ENCODE data around the gene MALL. TPM values are rescaled to one million over a fixed set of nuclear protein-coding genes. Genes with fewer than 3 reads are reported as not detected.

Gene MALL
- total and polyA plus RNA-seq, 2 of the 13 experiments (the other 11 are each of a cell fraction or from before 2014, with no cell fraction given), result not detected

GRCh38 chr2:110146183-110146944 lies 30.7 kb upstream of the MALL start (continued):
- TF ChIP-seq ZC3H13 (CRISPR knock-in tag; IDR thresholded peaks at IDR 0.05) (no peak), BCL3 (CRISPR knock-in tag; IDR thresholded peaks at IDR 0.05) (no peak), HDAC2 (CRISPR knock-in tag; IDR thresholded peaks at IDR 0.05) (peak; percentile 87), ZNF747 (CRISPR knock-in tag; IDR thresholded peaks at IDR 0.05; ENCODE audit: borderline replicate concordance) (no peak), RFX3 (CRISPR knock-in tag; IDR thresholded peaks at IDR 0.05) (no peak), ZNF770 (CRISPR knock-in tag; IDR thresholded peaks at IDR 0.05) (no peak), ZNF296 (CRISPR knock-in tag; conservative IDR thresholded peaks at IDR 0.05) (no peak), HOXA3 (CRISPR knock-in tag; IDR thresholded peaks at IDR 0.05) (peak; percentile 33; the same call in 1 of the 2 replicates), ZNF572 (CRISPR knock-in tag; IDR thresholded peaks at IDR 0.05) (no peak), ELF3 (CRISPR knock-in tag; IDR thresholded peaks at IDR 0.05) (peak; percentile 87), HNRNPK (IDR thresholded peaks at IDR 0.05; ENCODE audit: low read depth, low read length, poor library complexity, severe bottlenecking) (no peak), ZIK1 (CRISPR knock-in tag; IDR thresholded peaks at IDR 0.05; ENCODE audit: borderline replicate concordance, low read depth) (no peak), ZNF207 (IDR thresholded peaks at IDR 0.05; ENCODE audit: borderline replicate concordance) (no peak), SOX13 (IDR thresholded peaks at IDR 0.05) (no peak; the same call in 1 of the 2 replicates), SOX13 (CRISPR knock-in tag; conservative IDR thresholded peaks at IDR 0.05 in 1 of 2, IDR thresholded peaks at IDR 0.05 in 1 of 2) (peak in 1 of 2 experiments; percentile 81; a peak in 2 of 4 replicates), ZNF609 (CRISPR knock-in tag; IDR thresholded peaks at IDR 0.05; ENCODE audit: borderline replicate concordance) (peak; percentile 77; the same call in 1 of the 2 replicates), MIER2 (CRISPR knock-in tag; IDR thresholded peaks at IDR 0.05) (peak; percentile 54; the same call in 1 of the 2 replicates), RFX1 (IDR thresholded peaks at IDR 0.05) (no peak)
- TF ChIP-seq, protein P1, sequence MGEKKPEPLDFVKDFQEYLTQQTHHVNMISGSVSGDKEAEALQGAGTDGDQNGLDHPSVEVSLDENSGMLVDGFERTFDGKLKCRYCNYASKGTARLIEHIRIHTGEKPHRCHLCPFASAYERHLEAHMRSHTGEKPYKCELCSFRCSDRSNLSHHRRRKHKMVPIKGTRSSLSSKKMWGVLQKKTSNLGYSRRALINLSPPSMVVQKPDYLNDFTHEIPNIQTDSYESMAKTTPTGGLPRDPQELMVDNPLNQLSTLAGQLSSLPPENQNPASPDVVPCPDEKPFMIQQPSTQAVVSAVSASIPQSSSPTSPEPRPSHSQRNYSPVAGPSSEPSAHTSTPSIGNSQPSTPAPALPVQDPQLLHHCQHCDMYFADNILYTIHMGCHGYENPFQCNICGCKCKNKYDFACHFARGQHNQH (CRISPR knock-in tag; IDR thresholded peaks at IDR 0.05), result peak; percentile 43; the same call in 1 of the 2 replicates
- TF ChIP-seq, protein P2, sequence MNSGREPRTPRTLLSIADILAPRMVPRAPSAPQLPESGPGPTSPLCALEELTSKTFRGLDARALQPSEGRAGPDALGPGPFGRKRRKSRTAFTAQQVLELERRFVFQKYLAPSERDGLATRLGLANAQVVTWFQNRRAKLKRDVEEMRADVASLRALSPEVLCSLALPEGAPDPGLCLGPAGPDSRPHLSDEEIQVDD (CRISPR knock-in tag; IDR thresholded peaks at IDR 0.05; ENCODE audit: borderline replicate concordance), result no peak
